ENCODE data around the gene ADO.

DNA sequence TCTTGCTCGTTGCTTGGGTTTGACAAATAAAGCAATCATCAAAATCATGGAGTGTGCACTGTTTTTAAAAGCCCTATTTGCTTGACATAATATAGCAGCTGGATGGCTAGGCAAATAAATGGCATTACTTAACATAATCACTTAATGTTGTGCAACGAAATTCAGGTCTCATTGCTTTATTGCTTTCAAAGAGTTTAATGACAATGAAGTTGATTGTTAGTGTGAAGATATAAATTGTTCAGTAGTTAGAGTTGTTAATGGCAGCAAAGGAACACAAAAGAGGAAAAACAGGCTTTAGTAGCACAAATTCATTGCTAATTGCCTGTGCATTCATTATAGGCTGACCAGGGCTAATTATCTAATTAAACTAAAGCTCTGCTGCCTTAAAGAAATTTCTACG, 7.6 kb upstream of the ADO start:
- TF ChIP-seq U2AF2 (optimal IDR thresholded peaks at IDR 0.05; ENCODE audit: low read depth, low read length), result no peak
- TF ChIP-seq, protein P1, sequence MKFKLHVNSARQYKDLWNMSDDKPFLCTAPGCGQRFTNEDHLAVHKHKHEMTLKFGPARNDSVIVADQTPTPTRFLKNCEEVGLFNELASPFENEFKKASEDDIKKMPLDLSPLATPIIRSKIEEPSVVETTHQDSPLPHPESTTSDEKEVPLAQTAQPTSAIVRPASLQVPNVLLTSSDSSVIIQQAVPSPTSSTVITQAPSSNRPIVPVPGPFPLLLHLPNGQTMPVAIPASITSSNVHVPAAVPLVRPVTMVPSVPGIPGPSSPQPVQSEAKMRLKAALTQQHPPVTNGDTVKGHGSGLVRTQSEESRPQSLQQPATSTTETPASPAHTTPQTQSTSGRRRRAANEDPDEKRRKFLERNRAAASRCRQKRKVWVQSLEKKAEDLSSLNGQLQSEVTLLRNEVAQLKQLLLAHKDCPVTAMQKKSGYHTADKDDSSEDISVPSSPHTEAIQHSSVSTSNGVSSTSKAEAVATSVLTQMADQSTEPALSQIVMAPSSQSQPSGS (CRISPR knock-in tag; IDR thresholded peaks at IDR 0.05), result no peak
- no peak for TF ChIP-seq BHLHE40 (IDR thresholded peaks at IDR 0.05; ENCODE audit: low read length)
- no peak for TF ChIP-seq RFX5 (IDR thresholded peaks at IDR 0.05; ENCODE audit: low read depth, low read length)
- no peak for TF ChIP-seq POLR2A (conservative IDR thresholded peaks at IDR 0.05)
- no peak for TF ChIP-seq BRCA1 (IDR thresholded peaks at IDR 0.05)
- TF ChIP-seq BRCA1 (CRISPR knock-in tag; IDR thresholded peaks at IDR 0.05), result no peak
- no peak for TF ChIP-seq PHF21A (IDR thresholded peaks at IDR 0.05; ENCODE audit: borderline replicate concordance, low read depth)
- TF ChIP-seq ZNF766 (CRISPR knock-in tag; conservative IDR thresholded peaks at IDR 0.05), result no peak

All from K562 (cell line).